ENCODE measurements around the gene CIT.
"Not testable (repeated sequence)": the region's sequence is repeated elsewhere in the genome, so short reads cannot be mapped to it uniquely, and the experiment has no call there.

CIT gene

GRCh38 chr12:119742700-119743099, 134.4 kb downstream of the CIT start:
- DNase-seq (ENCODE audit: low read depth) = no peak

- DNase-seq (ENCODE audit: low read depth) = no peak
Measured at GRCh38 chr12:119740830-119741229, 136.3 kb downstream of the CIT start.

GRCh38 chr12:119735079-119735478, 142.0 kb downstream of the CIT start:
- no peak for DNase-seq (ENCODE audit: low read depth)

- DNase-seq (ENCODE audit: low read depth) = no peak
Measured at GRCh38 chr12:119730381-119730780, 146.7 kb downstream of the CIT start.

- DNase-seq (ENCODE audit: low read depth) = no peak
Measured at GRCh38 chr12:119729871-119730270, 147.2 kb downstream of the CIT start.

GRCh38 chr12:119728444-119728745, 148.7 kb downstream of the CIT start:
- no peak for DNase-seq (ENCODE audit: low read depth)

- DNase-seq (ENCODE audit: low read depth) = no peak
Measured at GRCh38 chr12:119727600-119728443, 149.3 kb downstream of the CIT start.

GRCh38 chr12:119725523-119725922, 151.6 kb downstream of the CIT start:
- no peak for DNase-seq (ENCODE audit: low read depth)

GRCh38 chr12:119721306-119721705, 155.8 kb downstream of the CIT start:
- no peak for DNase-seq (ENCODE audit: low read depth)

- DNase-seq (ENCODE audit: low read depth) = no peak
Measured at GRCh38 chr12:119720349-119720748, 156.8 kb downstream of the CIT start.

GRCh38 chr12:119718141-119718540, 159.0 kb downstream of the CIT start:
- no peak for DNase-seq (ENCODE audit: low read depth)

GRCh38 chr12:119715268-119715620, 161.9 kb downstream of the CIT start:
- no peak for DNase-seq (ENCODE audit: low read depth)

- no peak for DNase-seq (ENCODE audit: low read depth)
Measured at GRCh38 chr12:119714614-119715267, 162.4 kb downstream of the CIT start.

GRCh38 chr12:119713551-119714031, 163.5 kb downstream of the CIT start:
- no peak for DNase-seq (ENCODE audit: low read depth)

- DNase-seq (ENCODE audit: low read depth) = no peak
Measured at GRCh38 chr12:119712721-119713120, 164.4 kb downstream of the CIT start.

- no peak for DNase-seq (ENCODE audit: low read depth)
Measured at GRCh38 chr12:119711693-119712092, 165.4 kb downstream of the CIT start.

GRCh38 chr12:119710965-119711551, 166.1 kb downstream of the CIT start:
- no peak for DNase-seq (ENCODE audit: low read depth)

GRCh38 chr12:119710374-119710964, 166.7 kb downstream of the CIT start:
- no peak for DNase-seq (ENCODE audit: low read depth)

GRCh38 chr12:119706427-119706826, 170.7 kb downstream of the CIT start:
- not testable (repeated sequence) for DNase-seq (ENCODE audit: low read depth)

GRCh38 chr12:119705182-119705581, 171.9 kb downstream of the CIT start:
- no peak for DNase-seq (ENCODE audit: low read depth)

- no peak for DNase-seq (ENCODE audit: low read depth)
Measured at GRCh38 chr12:119704065-119704747, 172.9 kb downstream of the CIT start.

GRCh38 chr12:119700078-119700477, 177.0 kb downstream of the CIT start:
- no peak for DNase-seq (ENCODE audit: low read depth)
